ENCODE measurements around the gene CCDC159.
A peak's percentile ranks its signal among the peaks of the same experiment; 100 is the strongest.
"Not testable (repeated sequence)": the region's sequence is repeated elsewhere in the genome, so short reads cannot be mapped to it uniquely, and the experiment has no call there.

Gene CCDC159

DNA sequence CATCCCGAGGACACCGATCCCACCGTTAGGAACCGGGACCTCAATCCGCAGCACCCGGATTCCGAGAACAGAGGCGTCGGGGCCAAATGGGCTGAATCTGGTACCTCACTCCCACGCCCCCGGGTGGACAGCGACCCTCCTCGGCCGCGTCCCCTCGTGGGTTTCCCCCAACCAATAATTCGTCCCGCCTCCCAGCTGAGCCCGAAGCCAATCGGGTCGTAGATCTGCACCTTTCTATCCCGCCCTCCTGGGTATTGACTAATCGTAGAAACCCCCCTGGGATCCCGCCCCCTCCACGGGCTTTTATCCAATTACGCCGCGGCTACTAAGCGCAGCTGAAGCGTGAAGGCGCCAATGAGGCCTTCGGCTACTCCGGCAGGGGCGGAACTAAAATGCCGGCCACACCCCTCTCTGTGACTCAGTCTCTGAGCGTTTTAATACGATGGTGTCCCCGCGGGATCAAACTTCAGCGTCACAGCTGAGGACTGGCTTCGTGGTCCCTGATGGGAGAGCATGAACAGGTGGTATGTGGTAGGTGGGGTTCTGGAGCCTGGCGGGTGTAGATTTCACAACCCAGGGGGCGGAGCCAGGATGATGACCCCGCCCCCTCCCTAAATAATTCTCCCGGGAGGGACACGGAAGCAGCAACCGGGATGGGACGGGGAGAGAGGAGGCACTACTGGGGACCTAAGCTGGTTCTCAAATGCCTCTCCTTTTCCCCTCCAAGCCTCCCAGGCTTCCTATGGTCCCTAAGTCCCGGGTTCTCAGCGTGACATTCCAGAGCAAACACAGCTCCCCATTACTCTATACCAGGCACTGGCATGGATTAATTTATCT lies at the start of gene CCDC159, which contains the start of gene TMEM205:
TSS of gene CCDC159 (plus strand) at position 416 of the 837 bp plus-strand sequence. CDS start at position 504, 88 bp downstream.
TSS of gene TMEM205 (minus strand) at position 165 of the 837 bp plus-strand sequence. CDS start 649 bp downstream, outside the sequence.
- DNase-seq, result peak; percentile 99

DNA sequence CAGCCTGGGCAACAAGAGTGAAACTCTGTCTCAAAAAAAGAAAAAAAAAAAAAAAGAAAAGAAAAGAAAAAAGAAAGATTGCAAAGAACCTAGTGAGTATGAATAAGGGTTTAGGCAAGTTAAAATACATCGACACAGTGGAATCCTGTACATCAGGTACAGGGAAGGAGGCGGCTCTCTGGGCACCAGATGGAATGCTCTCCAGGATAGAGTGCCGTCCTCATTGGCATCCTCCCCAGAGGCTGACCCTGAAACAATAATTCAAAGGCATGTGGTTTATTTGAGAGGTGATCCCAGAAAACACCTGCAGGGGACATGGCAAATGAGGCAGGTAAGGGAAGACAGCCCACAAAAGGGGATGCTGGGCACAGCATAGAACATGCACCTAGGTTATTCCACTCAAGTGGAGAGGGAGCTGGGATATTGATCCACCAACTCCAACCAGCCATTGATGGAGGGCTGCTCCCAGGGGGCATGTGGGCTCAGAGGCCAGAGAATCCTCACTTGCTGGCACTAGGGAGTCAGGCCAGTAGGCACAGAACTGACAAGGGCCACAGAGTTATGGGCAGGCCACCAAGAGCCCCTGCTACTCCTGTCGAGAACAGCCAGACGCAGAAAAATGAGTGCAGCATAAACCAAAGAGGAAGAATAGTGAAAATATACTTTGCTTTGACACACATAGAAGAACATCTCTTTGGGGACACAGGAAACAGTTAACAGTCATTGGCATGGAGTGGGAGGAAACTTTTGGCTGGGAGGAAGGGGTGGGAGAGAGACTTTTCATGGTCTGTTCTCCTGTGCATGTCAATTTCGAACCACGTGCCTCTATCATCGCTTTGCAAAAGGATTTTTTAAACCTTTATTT lies 46.1 kb upstream of the CCDC159 start:
- DNase-seq, result no peak

GRCh38 chr19:11300811-11301120 lies 45.6 kb upstream of the CCDC159 start:
- no peak for DNase-seq

GRCh38 chr19:11304936-11305335 lies 41.4 kb upstream of the CCDC159 start:
- DNase-seq, result no peak

- DNase-seq, result no peak
Measured at GRCh38 chr19:11306337-11306736, 40.0 kb upstream of the CCDC159 start.

DNA sequence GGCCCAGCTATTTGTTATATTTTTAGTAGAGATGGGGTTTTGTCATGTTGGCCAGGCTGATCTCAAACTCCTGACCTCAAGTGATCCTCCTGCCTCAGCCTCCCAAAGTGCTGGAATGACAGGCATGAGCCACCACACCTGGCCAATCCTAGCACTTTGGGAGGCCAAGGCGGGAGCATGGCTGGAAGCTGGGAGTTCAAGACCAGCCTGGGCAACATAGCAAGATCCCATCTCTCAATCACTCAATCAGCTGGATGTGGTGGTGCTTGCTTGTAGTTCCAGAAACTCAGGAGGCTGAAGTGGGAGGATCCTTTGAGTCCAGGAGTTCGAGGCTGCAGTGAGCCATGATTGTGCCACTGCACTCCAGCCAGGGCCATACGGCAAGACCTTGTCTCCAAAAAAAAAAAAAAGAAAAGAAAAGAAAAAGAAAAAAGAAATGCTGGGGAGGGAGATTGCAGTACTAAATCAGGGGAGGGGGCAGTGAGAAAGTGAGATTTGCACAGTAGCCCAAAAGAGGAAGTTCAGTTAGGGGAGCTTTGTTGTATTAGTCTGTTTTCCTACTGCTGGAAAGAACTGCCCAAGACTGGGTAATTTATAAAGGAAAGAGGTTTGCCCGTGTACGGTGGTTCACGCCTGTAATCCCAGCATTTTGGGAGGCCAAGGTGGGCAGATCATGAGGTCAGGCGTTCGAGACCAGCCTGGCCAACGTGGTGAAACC lies 25.9 kb upstream of the CCDC159 start:
- DNase-seq, result not testable (repeated sequence)

- DNase-seq, result no peak
Measured at GRCh38 chr19:11321191-11322126, 24.9 kb upstream of the CCDC159 start.

DNA sequence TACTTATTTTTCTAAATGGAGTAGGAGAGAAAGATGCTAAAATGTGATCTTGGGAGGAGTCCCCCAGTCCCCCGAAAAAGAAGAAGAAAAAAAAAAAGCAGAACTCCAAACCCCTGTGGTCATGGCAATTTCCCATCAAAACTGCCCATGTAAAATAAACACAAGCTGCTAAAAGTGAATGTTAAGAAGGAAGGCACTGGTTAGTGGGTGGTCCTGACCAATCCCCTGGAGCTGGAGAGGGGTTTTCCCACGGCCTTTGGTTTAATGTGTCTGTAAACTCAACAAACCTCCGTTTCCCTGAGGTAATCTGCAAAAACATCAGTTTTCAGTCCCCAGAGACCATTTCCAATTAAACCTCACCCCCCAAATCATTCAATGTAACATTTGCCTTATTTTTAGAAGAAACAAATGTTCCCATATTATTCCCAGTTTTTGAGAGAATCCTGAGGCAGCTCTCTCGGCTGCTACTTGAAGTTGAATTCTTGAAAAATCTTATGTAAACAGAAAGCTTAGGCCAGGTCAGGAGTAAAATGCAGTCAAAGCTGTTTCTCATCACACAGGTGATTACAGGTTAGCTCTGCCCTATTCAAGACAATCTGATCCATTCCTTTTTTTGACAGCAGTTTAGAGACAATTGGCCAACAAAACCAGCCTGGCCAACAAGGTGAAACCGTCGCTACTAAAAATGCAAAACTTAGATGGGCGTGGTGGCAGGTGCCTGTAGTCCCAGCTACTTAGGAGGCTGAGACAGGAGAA lies 23.9 kb upstream of the CCDC159 start:
- no peak for DNase-seq

- DNase-seq, result no peak
Measured at GRCh38 chr19:11323601-11324078, 22.7 kb upstream of the CCDC159 start.

DNA sequence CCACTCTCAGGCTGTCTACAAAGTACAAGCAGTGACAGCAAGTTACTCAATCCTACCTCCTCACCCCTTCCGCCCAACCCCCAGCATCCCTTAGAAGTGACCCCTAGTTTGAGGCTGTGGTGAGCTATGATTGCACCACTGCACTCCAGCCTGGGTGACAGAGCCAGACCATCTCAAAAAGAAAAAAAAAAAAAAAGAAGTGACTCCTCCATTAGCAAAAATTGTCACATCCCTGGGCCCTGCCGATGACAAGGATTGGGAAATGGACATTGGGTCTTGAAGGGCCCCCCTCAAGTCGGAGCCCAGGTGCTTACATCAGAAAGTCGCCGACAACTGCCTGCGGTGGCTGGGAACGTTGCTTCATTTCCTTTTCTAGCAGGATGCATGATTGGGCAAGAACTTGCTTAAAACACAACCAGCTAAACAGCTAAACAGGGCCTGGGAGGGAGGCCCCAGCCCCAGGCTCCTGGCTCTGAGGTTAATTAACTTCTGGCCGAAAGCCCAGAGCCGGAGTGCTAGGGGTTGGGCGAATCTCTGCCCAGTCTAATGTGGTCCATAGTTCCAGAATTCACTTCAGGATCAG lies 22.1 kb upstream of the CCDC159 start:
- DNase-seq, result peak; percentile 6

GRCh38 chr19:11324748-11325389 lies 21.4 kb upstream of the CCDC159 start:
- DNase-seq, result no peak

- DNase-seq, result no peak
Measured at GRCh38 chr19:11325544-11325943, 20.8 kb upstream of the CCDC159 start.

GRCh38 chr19:11330127-11330526 lies 16.2 kb upstream of the CCDC159 start:
- no peak for DNase-seq

GRCh38 chr19:11331502-11331901 lies 14.8 kb upstream of the CCDC159 start:
- no peak for DNase-seq

- no peak for DNase-seq
Measured at GRCh38 chr19:11332822-11333221, 13.5 kb upstream of the CCDC159 start.

- not testable (repeated sequence) for DNase-seq
Measured at GRCh38 chr19:11333838-11334237, 12.5 kb upstream of the CCDC159 start.

DNA sequence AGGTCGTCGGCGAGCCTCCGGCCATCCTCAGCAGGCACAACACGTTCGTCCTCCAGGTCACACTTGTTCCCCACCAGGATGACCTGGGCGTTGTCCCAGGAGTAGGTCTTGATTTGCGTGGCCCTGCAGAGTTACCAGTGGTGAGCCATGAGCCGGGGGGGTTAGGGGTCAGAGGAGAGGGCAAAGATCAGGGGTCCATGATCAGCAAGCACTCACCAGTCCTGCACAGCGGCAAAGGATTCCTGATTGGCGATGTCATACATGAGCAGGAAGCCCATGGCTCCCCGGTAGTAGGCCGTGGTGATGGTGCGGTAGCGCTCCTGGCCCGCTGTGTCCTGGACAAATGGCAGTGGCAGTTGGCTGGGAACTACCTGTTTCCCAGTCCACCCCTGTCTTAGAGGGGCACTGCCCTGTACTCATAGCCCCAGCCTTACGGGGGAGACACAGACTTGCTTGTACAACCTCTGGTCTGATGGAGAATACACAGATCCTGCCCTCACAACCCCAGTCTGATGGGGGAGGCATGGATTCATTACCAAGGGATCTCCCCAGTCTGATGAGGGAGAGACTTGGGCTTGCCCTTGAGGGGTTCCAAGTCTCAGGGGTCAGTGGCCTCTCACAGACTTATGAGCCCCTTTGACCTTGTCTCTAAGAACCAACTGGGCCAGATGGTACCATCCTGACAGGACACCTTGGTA lies 10.7 kb upstream of the CCDC159 start:
- DNase-seq, result no peak

DNA sequence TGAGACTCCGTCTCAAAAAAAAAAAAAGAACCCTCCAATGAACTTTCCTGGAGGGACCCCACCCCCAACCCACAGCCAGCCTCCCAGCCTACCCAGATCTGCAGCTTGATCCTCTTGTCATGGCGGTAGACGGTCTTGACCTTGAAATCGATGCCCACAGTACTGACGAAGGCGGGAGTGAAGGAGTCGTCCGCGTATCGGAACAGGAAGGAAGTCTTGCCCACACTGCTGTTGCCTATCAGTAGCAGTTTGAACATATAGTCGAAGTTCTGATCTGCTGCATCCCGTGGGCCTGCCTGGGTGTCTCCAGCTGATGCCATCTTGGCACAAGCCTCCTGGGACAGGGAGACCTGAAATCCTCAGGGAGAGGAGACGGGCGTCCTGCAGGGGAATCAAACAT lies 9.2 kb upstream of the CCDC159 start:
- no peak for DNase-seq

DNA sequence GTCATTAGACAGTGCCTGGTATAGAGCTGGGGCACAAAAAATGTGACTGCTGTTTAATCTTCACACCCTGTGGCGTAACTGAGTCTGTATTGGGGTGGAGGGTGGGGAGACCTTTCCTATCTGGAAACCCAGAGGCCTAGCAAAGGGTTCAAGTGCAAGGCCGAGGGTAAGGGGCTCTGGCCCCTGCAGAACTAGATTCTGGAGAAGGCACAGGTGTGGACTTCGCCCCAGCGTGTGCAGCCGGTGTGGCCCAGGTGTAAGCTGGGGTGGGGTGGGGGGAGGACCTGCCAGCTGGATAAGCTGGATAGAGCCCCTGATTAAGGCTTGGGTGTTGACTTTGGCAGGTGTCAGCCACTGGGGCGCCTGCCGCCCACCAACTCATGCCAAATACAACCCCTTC lies 8.2 kb upstream of the CCDC159 start:
- DNase-seq, result no peak
